HEK293T (cell line): ENCODE measurements around the gene BMP2K.
"Not testable (repeated sequence)": the region's sequence is repeated elsewhere in the genome, so short reads cannot be mapped to it uniquely, and the experiment has no call there.

ENCODE experiments used
- CTCF ChIA-PET: fragments of 350-600 bp; formaldehyde crosslinking; extraction: SDS; loops from one replicate; lab custom pipeline; 2021; ENCODE audit warnings: antibody characterized with exemption, inconsistent platforms; lab: Yijun Ruan, JAX
- POLR2A ChIA-PET: fragments of 350-600 bp; formaldehyde crosslinking; extraction: SDS; loops from one replicate; lab custom pipeline; 2020; ENCODE audit warnings: antibody characterized with exemption, inconsistent platforms; lab: Yijun Ruan, JAX
- DNase-seq: peaks from one replicate; pipeline ENCODE4 v3.0.0; 2012; ENCODE audit warnings: mixed read lengths; ENCODE audit errors: extremely low spot score
- ARNT ChIP-seq: fragments of 450-650 bp; IDR thresholded peaks from 2 replicates; pipeline ENCODE4 v1.6.1; 2017; ENCODE audit warnings: mild to moderate bottlenecking
- BHLHE40 ChIP-seq: fragments of 450-650 bp; IDR thresholded peaks from 2 replicates; pipeline ENCODE4 v1.6.1; 2016; ENCODE audit warnings: mild to moderate bottlenecking, moderate library complexity, borderline replicate concordance
- CTBP1 ChIP-seq: fragments of 450-650 bp; IDR thresholded peaks from 2 replicates; pipeline ENCODE4 v1.6.1; 2016; ENCODE audit warnings: borderline replicate concordance
- ELF4 ChIP-seq: fragments of 450-650 bp; IDR thresholded peaks from 2 replicates; pipeline ENCODE4 v1.6.1; 2017; ENCODE audit warnings: antibody characterized with exemption
- FOXA1 ChIP-seq: fragments of 450-650 bp; IDR thresholded peaks from 2 replicates; pipeline ENCODE4 v1.6.1; 2016; ENCODE audit warnings: mild to moderate bottlenecking
- FOXK2 ChIP-seq: fragments of 450-650 bp; IDR thresholded peaks from 2 replicates; pipeline ENCODE4 v1.6.1; 2016; ENCODE audit warnings: mild to moderate bottlenecking
- FOXM1 ChIP-seq: fragments of 450-650 bp; IDR thresholded peaks from 2 replicates; pipeline ENCODE4 v1.6.1; 2017; ENCODE audit warnings: mild to moderate bottlenecking, borderline replicate concordance
- HDGF ChIP-seq: fragments of 450-650 bp; IDR thresholded peaks from 2 replicates; pipeline ENCODE4 v1.6.1; 2017; ENCODE audit warnings: antibody characterized with exemption, borderline replicate concordance
- L3MBTL2 ChIP-seq: fragments of 450-650 bp; conservative IDR thresholded peaks from 2 replicates; pipeline ENCODE4 v1.6.1; 2016; ENCODE audit warnings: mild to moderate bottlenecking
- LEF1 ChIP-seq: fragments of 450-650 bp; IDR thresholded peaks from 2 replicates; pipeline ENCODE4 v1.6.1; 2017; ENCODE audit warnings: mild to moderate bottlenecking, borderline replicate concordance
- NFRKB ChIP-seq: fragments of 450-650 bp; IDR thresholded peaks from 2 replicates; pipeline ENCODE4 v1.6.1; 2016; ENCODE audit warnings: mild to moderate bottlenecking, moderate library complexity
- SP1 ChIP-seq: fragments of 450-650 bp; IDR thresholded peaks from 2 replicates; pipeline ENCODE4 v1.6.1; 2017
- SUZ12 ChIP-seq: fragments of 450-650 bp; IDR thresholded peaks from 2 replicates; pipeline ENCODE4 v1.6.1; 2016; ENCODE audit warnings: mild to moderate bottlenecking
- TARDBP ChIP-seq: fragments of 450-650 bp; IDR thresholded peaks from 2 replicates; pipeline ENCODE4 v1.6.1; 2016
- ZNF384 ChIP-seq: fragments of 450-650 bp; IDR thresholded peaks from 2 replicates; pipeline ENCODE4 v1.6.1; 2016
- TF ChIP-seq, protein P1 (sequence below): fragments of 450-650 bp; IDR thresholded peaks from 2 replicates; pipeline ENCODE4 v1.6.1; 2016

The BMP2K gene

DNA sequence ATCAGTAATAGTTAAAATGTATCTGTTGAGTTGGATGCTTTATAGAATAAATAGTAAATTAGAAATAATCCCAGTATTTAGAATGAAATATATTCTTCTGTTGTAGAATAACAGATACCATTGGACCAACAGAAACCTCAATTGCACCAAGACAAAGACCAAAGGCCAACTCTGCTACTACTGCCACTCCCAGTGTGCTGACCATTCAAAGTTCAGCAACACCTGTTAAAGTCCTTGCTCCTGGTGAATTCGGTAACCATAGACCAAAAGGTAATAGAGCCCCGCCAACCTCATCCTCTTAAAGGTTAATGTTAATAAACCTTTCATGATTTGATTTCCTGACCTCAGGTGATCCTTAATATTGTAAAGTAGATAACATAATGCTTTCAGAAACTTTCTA lies 89.3 kb downstream of the BMP2K start:
- no peak for DNase-seq
- ChIA-PET CTCF (no interaction called here), POLR2A (no interaction called here)
- no peak for TF ChIP-seq ELF4
- TF ChIP-seq HDGF: no peak
- no peak for TF ChIP-seq FOXM1
- no peak for TF ChIP-seq NFRKB
- TF ChIP-seq LEF1: no peak
- TF ChIP-seq TARDBP: no peak
- TF ChIP-seq SP1: no peak
- no peak for TF ChIP-seq SUZ12
- TF ChIP-seq, protein P1, sequence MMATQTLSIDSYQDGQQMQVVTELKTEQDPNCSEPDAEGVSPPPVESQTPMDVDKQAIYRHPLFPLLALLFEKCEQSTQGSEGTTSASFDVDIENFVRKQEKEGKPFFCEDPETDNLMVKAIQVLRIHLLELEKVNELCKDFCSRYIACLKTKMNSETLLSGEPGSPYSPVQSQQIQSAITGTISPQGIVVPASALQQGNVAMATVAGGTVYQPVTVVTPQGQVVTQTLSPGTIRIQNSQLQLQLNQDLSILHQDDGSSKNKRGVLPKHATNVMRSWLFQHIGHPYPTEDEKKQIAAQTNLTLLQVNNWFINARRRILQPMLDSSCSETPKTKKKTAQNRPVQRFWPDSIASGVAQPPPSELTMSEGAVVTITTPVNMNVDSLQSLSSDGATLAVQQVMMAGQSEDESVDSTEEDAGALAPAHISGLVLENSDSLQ: no peak
- TF ChIP-seq ARNT: no peak
- no peak for TF ChIP-seq ZNF384
- TF ChIP-seq FOXA1: no peak

DNA sequence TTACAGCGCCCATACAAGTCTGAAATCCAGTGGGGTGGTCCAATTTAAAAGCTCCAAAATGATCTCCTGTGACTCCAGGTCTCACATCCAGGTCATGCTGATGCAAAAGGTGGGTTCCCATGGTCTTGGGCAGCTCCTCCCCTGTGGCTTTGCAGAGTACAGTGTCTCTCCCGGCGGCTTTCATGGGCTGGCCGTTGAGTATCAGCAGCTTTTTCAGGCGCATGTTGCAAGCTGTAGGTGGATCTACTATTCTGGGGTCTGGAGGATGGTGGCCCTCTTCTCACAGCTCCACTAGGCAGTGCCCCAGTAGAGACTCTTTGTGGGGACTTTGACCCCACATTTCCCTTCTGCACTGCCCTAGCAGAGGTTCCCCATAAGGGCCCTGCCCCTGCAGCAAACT lies 92.6 kb downstream of the BMP2K start:
- DNase-seq, CTCF ChIA-PET, POLR2A ChIA-PET: not testable (repeated sequence)

DNA sequence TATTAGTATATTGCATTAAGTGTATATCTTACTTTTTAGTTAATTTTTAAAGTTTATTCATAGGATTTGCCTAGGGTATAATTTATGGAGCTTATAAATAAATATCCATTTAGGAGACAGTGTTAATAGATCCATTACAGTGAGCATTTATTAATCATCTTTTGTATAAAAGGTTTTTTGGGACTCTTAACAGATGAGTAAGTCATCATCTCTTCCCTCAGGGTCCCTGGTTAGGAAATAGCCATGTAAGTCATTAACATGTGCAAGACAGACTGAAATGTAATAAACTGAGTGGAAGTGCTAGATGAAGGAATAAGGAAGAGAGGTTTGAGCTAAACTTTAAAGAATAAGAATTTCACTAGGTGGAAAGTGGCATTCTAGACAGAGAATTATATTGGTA lies 93.9 kb downstream of the BMP2K start:
- TF ChIP-seq FOXM1 (no peak), SUZ12 (no peak), BHLHE40 (no peak), ELF4 (no peak), NFRKB (no peak), HDGF (no peak), FOXA1 (no peak), LEF1 (no peak), TARDBP (no peak), CTBP1 (no peak), ZNF384 (no peak), SP1 (no peak), FOXK2 (no peak), L3MBTL2 (no peak), ARNT (no peak)
- TF ChIP-seq, protein P1: no peak
- POLR2A ChIA-PET: no interaction called here
- no peak for DNase-seq
- CTCF ChIA-PET: interaction anchor here (1.0 kb wide), 1 partner anchor 257 kb away, joined by 3 read pairs; no protein-coding TSS in a partner anchor

- no peak for DNase-seq
- ChIA-PET CTCF (no interaction called here), POLR2A (no interaction called here)
- TF ChIP-seq FOXK2: no peak
- TF ChIP-seq HDGF: no peak
- TF ChIP-seq ELF4: no peak
- TF ChIP-seq SP1: no peak
- no peak for TF ChIP-seq FOXM1
- TF ChIP-seq, protein P1: no peak
- TF ChIP-seq ZNF384: no peak
Measured at GRCh38 chr4:78876568-78877320, 100.6 kb downstream of the BMP2K start.

- POLR2A ChIA-PET: no interaction called here
- CTCF ChIA-PET: no interaction called here
Measured at GRCh38 chr4:78878031-78878430, 101.9 kb downstream of the BMP2K start.

GRCh38 chr4:78880874-78881492 lies 104.8 kb downstream of the BMP2K start:
- DNase-seq: no peak
- TF ChIP-seq ZNF384 (no peak), FOXM1 (no peak), ELF4 (no peak), ARNT (no peak), NFRKB (no peak), BHLHE40 (no peak), FOXA1 (no peak), L3MBTL2 (no peak), SP1 (no peak), TARDBP (no peak), FOXK2 (no peak), LEF1 (no peak), SUZ12 (no peak), CTBP1 (no peak), HDGF (no peak)
- TF ChIP-seq, protein P1: no peak
- ChIA-PET CTCF (no interaction called here), POLR2A (no interaction called here)

More at GRCh38 chr4:78878031-78878430, 101.9 kb downstream of the BMP2K start:
- TF ChIP-seq, protein P1: no peak
- TF ChIP-seq FOXA1 (no peak), TARDBP (no peak)
- DNase-seq: no peak
